ENCODE data around the gene A1BG. TPM values are rescaled to one million over a fixed set of nuclear protein-coding genes. Genes with fewer than 3 reads are reported as not detected.

A1BG gene
- total RNA-seq, 1 donor from 2014 or later, result under 0.01 TPM

DNA sequence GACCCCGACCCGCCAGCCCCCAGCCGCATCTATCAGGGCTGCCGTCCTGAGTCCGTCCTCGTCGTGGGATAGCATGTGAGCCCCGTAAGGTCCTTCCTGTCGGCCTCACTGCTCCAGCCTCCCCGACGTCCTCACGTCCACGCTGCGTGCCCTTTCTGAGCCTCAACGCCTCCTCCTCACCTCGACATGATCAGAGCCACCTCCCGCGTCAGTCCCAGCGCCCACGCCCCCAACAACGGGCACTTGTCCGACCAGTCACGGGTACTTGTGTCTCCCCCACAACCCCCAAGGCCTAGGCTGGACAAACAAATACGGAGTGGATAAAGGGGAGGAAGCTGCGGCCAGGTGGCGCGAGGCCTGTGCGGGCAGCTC, 8.6 kb upstream of the A1BG start:
- Histone ChIP-seq H3K9ac (ENCODE audit: low read depth in 1 of 3, low read length in 3 of 3) (peak overlapping the region; percentile 90 to 99 (median 97)), H3K9me3 (ENCODE audit: control insufficient read depth in 3 of 3, low read length in 3 of 3) (no peaks in the 10 kb centered on the region), H3K36me3 (ENCODE audit: control insufficient read depth in 3 of 3, insufficient read depth in 3 of 3, low read length in 3 of 3) (peaks cover 0 to 5% (median 3%) of the 10 kb centered on the region in 3 donors), H3K4me3 (ENCODE audit: low read length in 3 of 3) (peak overlapping the region; percentile 97 to 100 (median 98)), H3K27ac (ENCODE audit: low read depth, low read length) (peak overlapping the region; percentile 96), H3K27me3 (ENCODE audit: control insufficient read depth in 3 of 3, insufficient read depth in 3 of 3, low read length in 3 of 3) (peaks cover 5 to 15% (median 11%) of the 10 kb centered on the region in 3 donors), H3K4me1 (ENCODE audit: control insufficient read depth in 3 of 3, insufficient read depth in 3 of 3, low read length in 3 of 3) (peaks cover 8 to 19% (median 15%) of the 10 kb centered on the region in 3 donors)

DNA sequence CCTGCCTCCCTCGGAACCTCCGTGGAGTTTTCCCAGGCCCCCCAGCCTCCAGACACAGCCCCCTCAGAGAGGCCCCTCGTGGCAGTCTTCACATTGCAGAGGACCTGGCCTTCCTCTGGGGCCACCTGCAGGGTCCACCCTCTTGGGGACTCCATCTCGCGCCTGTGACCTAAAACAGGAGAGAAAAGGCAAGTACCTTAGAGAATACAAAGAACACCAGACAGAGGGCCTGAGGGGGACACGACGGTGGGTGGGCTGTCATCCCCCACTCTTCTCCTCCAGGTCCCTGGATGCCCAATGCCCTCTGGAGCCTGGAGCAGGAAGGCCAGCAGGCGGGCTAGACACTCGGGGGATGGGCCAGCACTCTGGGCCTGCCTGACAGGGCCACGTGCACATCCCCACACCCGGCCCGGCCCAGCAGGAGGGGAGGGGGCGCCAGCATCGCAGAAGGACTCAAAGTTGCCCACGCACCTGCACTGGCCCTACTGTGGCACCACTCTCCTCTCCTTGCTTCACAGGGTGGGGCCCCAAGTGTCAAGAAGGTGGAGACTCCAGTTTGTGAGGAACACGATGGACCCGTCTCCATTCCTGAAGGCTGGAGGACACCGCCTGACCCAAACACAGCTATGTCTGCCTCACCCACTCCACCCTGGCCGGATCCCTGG, 4.3 kb upstream of the A1BG start:
- H3K27ac ChIP-seq (ENCODE audit: low read depth, low read length), result no peak overlapping the region
- peaks cover 17 to 31% (median 29%) of the 10 kb centered on the region in 3 donors for H3K4me1 ChIP-seq (ENCODE audit: control insufficient read depth in 3 of 3, insufficient read depth in 3 of 3, low read length in 3 of 3)
- peak overlapping the region in 1 of 3 donors; percentile 29 for H3K4me3 ChIP-seq (ENCODE audit: low read length in 3 of 3)
- H3K9me3 ChIP-seq (ENCODE audit: control insufficient read depth in 3 of 3, low read length in 3 of 3), result no peaks in the 10 kb centered on the region
- H3K36me3 ChIP-seq (ENCODE audit: control insufficient read depth in 3 of 3, insufficient read depth in 3 of 3, low read length in 3 of 3), result peaks cover 0 to 5% (median 2%) of the 10 kb centered on the region in 3 donors
- no peak overlapping the region for H3K9ac ChIP-seq (ENCODE audit: low read depth in 1 of 3, low read length in 3 of 3)
- H3K27me3 ChIP-seq (ENCODE audit: control insufficient read depth in 3 of 3, insufficient read depth in 3 of 3, low read length in 3 of 3), result peaks cover 17 to 50% (median 46%) of the 10 kb centered on the region in 3 donors

DNA sequence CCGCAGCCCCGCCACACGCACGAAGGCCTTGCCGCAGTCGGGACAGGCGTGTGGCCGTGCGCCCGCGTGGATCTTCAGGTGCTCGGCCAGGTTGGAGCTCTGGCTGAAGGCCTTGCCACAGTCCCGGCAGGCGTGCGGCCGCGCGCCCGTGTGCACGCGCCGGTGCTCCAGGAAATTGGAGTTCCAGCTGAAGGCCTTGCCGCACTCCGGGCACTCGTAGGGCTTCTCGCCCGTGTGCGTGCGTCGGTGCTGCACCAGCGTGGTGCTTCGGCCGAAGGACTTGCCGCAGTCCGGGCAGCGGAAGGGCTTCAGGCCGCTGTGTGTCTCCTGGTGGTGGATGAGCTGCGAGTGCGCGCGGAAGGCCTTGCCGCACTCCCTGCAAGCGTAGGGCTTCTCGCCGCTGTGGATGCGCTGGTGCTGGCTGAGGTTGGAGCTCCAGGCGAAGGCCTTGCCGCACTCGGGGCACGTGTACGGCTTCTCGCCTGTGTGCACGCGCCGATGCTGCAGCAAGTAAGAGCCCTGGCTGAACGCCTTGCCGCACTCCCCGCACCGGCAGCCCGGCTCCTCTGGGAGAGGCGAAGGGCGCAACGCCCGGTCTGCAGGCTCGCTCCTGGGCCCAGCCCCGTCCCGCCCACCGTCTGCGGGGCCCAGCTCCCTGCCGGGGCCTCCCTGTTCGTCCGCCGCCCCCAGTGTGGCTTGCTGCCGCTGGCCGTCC, 3.6 kb upstream of the A1BG start:
- no peak overlapping the region for H3K27ac ChIP-seq (ENCODE audit: low read depth, low read length)
- H3K9me3 ChIP-seq (ENCODE audit: control insufficient read depth in 3 of 3, low read length in 3 of 3), result no peaks in the 10 kb centered on the region
- H3K4me1 ChIP-seq (ENCODE audit: control insufficient read depth in 3 of 3, insufficient read depth in 3 of 3, low read length in 3 of 3), result peaks cover 16 to 28% (median 27%) of the 10 kb centered on the region in 3 donors
- H3K9ac ChIP-seq (ENCODE audit: low read depth in 1 of 3, low read length in 3 of 3), result peak overlapping the region in 2 of 3 donors; percentile 51 to 79
- peaks cover 0 to 5% (median 0%) of the 10 kb centered on the region in 3 donors for H3K36me3 ChIP-seq (ENCODE audit: control insufficient read depth in 3 of 3, insufficient read depth in 3 of 3, low read length in 3 of 3)
- peaks cover 24 to 57% (median 50%) of the 10 kb centered on the region in 3 donors for H3K27me3 ChIP-seq (ENCODE audit: control insufficient read depth in 3 of 3, insufficient read depth in 3 of 3, low read length in 3 of 3)
- peak overlapping the region; percentile 59 to 71 (median 60) for H3K4me3 ChIP-seq (ENCODE audit: low read length in 3 of 3)

DNA sequence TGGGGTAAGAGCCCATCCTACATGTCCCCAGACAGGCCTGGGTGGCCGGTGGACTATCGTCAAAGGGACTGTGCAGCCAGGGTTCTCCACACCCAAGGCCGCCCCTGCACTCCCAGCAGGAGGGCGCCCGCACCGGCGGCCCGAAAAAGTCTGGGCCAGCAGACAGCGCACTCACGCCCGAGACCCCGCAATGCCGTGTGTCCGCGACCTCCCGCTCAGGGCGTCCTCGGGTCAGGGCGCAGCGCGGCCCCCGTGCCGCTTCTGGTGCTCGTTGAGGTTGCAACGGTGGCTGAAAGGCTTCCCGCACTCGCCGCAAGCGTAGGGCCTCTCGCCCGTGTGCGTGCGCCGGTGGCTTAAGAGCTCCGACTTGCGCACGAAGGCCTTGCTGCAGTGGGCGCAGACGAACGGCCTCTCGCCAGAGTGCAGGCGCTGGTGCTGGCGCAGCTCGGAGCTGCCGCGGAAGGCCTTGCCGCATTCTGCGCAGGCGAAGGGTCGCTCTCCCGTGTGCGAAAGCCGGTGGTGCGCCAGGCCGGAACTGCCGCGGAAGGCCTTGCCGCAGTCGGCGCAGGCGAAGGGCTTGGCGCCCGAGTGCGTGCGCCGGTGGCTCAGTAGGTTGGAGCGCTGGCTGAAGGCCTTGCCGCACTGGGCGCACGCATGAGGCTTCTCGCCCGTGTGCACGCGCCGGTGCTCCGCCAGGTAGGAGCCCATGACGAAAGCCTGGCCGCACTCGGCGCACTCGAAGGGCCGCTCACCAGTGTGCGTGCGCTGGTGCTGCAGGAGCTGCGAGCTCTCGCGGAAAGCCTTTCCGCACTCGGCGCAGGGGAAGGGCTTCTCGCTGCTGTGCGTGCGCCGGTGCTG, 2.8 kb upstream of the A1BG start:
- Histone ChIP-seq H3K4me1 (ENCODE audit: control insufficient read depth in 3 of 3, insufficient read depth in 3 of 3, low read length in 3 of 3) (peaks cover 13 to 24% (median 20%) of the 10 kb centered on the region in 3 donors), H3K9ac (ENCODE audit: low read depth in 1 of 3, low read length in 3 of 3) (peak overlapping the region in 2 of 3 donors; percentile 72 to 79), H3K9me3 (ENCODE audit: control insufficient read depth in 3 of 3, low read length in 3 of 3) (no peaks in the 10 kb centered on the region), H3K36me3 (ENCODE audit: control insufficient read depth in 3 of 3, insufficient read depth in 3 of 3, low read length in 3 of 3) (peaks cover 0 to 5% (median 0%) of the 10 kb centered on the region in 3 donors), H3K27me3 (ENCODE audit: control insufficient read depth in 3 of 3, insufficient read depth in 3 of 3, low read length in 3 of 3) (peaks cover 25 to 62% (median 50%) of the 10 kb centered on the region in 3 donors), H3K27ac (ENCODE audit: low read depth, low read length) (no peak overlapping the region), H3K4me3 (ENCODE audit: low read length in 3 of 3) (peak overlapping the region; percentile 59 to 71 (median 60))

DNA sequence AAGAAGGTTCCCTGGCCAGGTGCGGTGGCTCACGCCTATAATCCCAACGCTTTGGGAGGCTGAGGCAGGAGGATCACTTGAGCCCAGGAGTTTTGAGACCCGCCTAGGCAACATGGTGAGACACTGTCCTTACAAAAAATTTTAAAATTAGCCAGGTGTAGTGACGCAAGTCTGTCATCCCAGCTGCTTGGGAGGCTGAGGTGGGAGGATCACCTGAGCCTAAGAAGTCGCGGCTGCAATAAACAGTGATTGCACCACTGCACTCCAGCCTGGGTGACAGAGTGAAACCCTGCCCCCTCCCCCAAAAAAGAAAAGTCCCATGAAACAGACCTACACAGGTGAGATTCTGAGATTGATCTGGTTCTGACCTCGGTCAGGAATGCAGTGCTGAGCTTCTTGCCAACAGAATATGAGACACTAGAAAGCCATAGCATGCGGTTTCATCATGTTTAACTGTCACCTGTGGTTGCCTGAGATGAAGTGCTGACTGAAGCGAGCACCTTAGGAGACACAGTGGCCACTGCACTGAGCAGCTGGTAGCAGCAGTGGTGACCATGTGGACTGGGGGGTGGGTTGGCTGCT, 2.0 kb upstream of the A1BG start:
- peaks cover 25 to 69% (median 58%) of the 10 kb centered on the region in 3 donors for H3K27me3 ChIP-seq (ENCODE audit: control insufficient read depth in 3 of 3, insufficient read depth in 3 of 3, low read length in 3 of 3)
- peak overlapping the region in 1 of 3 donors; percentile 79 for H3K9ac ChIP-seq (ENCODE audit: low read depth in 1 of 3, low read length in 3 of 3)
- no peak overlapping the region for H3K27ac ChIP-seq (ENCODE audit: low read depth, low read length)
- H3K4me1 ChIP-seq (ENCODE audit: control insufficient read depth in 3 of 3, insufficient read depth in 3 of 3, low read length in 3 of 3), result peaks cover 13 to 24% (median 20%) of the 10 kb centered on the region in 3 donors
- no peaks in the 10 kb centered on the region for H3K9me3 ChIP-seq (ENCODE audit: control insufficient read depth in 3 of 3, low read length in 3 of 3)
- peaks cover 0 to 5% (median 0%) of the 10 kb centered on the region in 3 donors for H3K36me3 ChIP-seq (ENCODE audit: control insufficient read depth in 3 of 3, insufficient read depth in 3 of 3, low read length in 3 of 3)
- H3K4me3 ChIP-seq (ENCODE audit: low read length in 3 of 3), result peak overlapping the region in 1 of 3 donors; percentile 60

DNA sequence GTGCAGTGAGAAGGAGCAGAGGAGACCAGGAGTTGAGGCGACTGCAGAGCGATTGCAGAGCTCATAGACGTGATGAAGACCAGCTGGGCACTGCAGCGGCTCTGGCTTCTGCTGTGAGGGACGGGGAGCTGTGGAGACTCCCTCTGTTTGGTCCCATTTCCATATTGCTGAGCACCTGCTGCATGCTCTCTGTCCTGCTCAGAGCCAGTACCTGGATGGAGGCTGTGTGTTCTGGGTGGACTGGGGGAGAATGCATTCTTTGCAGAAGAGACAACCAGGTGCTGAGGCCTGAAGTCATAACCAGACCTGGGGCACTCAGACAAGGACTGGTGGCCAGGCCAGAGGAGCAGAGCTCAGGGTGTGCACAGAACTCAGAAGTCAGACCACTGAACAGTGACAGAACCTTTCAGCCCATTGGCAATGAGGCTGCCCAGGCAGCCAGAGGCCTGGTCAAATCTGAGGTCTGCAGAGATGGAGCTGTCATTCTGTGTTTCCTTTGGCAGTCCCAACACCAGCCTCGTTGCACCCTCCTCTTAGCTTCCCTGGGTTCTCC, 1.3 kb upstream of the A1BG start:
- peaks cover 27 to 69% (median 59%) of the 10 kb centered on the region in 3 donors for H3K27me3 ChIP-seq (ENCODE audit: control insufficient read depth in 3 of 3, insufficient read depth in 3 of 3, low read length in 3 of 3)
- peaks cover 13 to 25% (median 20%) of the 10 kb centered on the region in 3 donors for H3K4me1 ChIP-seq (ENCODE audit: control insufficient read depth in 3 of 3, insufficient read depth in 3 of 3, low read length in 3 of 3)
- H3K9ac ChIP-seq (ENCODE audit: low read depth in 1 of 3, low read length in 3 of 3), result no peak overlapping the region
- H3K27ac ChIP-seq (ENCODE audit: low read depth, low read length), result no peak overlapping the region
- no peak overlapping the region for H3K4me3 ChIP-seq (ENCODE audit: low read length in 3 of 3)
- H3K36me3 ChIP-seq (ENCODE audit: control insufficient read depth in 3 of 3, insufficient read depth in 3 of 3, low read length in 3 of 3), result peaks cover 0 to 5% (median 0%) of the 10 kb centered on the region in 3 donors
- no peaks in the 10 kb centered on the region for H3K9me3 ChIP-seq (ENCODE audit: control insufficient read depth in 3 of 3, low read length in 3 of 3)

DNA sequence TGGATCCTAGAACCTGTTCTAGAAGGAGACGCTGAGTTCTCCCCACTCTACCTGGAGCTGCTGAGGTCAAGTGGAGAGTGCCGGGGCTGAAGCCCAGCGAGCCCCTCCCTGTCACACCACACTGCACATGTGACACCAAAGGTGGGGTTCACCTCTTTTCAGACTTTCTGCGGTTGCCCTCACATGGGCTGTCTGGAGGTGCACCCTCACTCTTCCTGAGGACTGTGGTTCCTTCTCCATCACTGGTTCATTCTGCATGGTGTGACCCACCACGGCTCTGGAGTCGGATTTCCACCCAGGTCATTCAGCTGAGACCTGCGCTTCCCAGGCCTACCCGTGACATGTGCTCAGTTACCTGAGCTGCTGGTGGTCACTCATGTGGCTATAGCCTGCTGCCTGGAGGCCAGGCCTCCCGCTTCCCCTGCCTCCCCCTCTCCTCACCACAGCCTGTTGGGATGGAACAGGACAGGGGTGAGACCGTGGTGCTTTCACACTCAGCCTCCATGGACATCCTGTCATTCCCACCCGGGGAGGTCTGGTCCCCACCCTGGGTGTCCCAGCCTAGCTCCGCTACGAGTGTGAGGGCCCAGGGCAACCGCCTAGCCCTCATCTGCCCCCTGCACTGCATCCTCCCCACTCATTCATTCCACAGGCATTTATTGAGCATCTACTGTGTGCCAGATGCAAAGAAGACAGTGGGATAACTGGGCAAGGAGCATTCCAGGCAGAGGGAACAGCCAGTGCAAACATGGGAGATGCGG, 605 bp upstream of the A1BG start:
- Histone ChIP-seq H3K9me3 (ENCODE audit: control insufficient read depth in 3 of 3, low read length in 3 of 3) (no peaks in the 10 kb centered on the region), H3K27me3 (ENCODE audit: control insufficient read depth in 3 of 3, insufficient read depth in 3 of 3, low read length in 3 of 3) (peaks cover 29 to 69% (median 59%) of the 10 kb centered on the region in 3 donors), H3K9ac (ENCODE audit: low read depth in 1 of 3, low read length in 3 of 3) (no peak overlapping the region), H3K4me1 (ENCODE audit: control insufficient read depth in 3 of 3, insufficient read depth in 3 of 3, low read length in 3 of 3) (peaks cover 13 to 25% (median 20%) of the 10 kb centered on the region in 3 donors), H3K27ac (ENCODE audit: low read depth, low read length) (no peak overlapping the region), H3K4me3 (ENCODE audit: low read length in 3 of 3) (no peak overlapping the region), H3K36me3 (ENCODE audit: control insufficient read depth in 3 of 3, insufficient read depth in 3 of 3, low read length in 3 of 3) (peaks cover 0 to 5% (median 0%) of the 10 kb centered on the region in 3 donors)

DNA sequence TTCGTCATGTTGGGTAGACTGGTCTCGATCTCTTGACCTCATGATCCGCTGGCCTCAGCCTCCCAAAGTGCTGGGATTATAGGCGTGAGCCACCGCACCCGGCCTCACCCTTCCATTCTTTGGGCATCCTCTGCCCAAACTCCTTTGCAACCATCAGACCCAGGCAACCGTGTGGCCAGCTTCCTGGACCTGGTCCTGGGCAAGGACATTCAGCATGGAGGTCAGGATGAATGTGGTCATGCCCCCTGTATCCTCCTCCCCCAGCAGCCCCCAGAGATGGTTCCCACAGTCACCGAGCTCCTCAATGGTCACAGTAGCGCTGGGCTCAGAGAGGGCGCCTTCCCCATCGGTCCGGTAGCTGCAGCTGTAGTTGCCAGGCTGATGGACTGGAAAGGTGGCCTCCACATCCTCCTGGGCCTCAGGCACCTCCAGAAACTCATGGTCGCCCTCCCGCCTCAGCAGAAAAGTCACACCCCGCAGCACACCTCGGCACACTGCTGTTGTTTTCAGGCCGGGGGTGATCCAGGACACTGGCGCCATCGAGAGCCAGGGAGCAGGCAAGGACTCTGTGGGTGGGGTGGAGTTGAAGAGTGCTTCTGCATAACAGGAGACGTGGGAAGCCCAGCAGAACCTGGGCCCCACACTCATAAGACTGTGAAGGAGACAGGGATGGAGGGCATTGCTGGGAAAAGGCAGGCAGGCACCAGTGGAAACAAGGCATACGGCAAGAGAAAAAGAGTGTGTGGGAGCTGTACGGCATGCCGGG, 1.1 kb downstream of the A1BG start:
- Histone ChIP-seq H3K36me3 (ENCODE audit: control insufficient read depth in 3 of 3, insufficient read depth in 3 of 3, low read length in 3 of 3) (no peaks in the 10 kb centered on the region), H3K9ac (ENCODE audit: low read depth in 1 of 3, low read length in 3 of 3) (no peak overlapping the region), H3K4me3 (ENCODE audit: low read length in 3 of 3) (no peak overlapping the region), H3K9me3 (ENCODE audit: control insufficient read depth in 3 of 3, low read length in 3 of 3) (no peaks in the 10 kb centered on the region), H3K4me1 (ENCODE audit: control insufficient read depth in 3 of 3, insufficient read depth in 3 of 3, low read length in 3 of 3) (peaks cover 14 to 18% (median 16%) of the 10 kb centered on the region in 3 donors), H3K27me3 (ENCODE audit: control insufficient read depth in 3 of 3, insufficient read depth in 3 of 3, low read length in 3 of 3) (peaks cover 26 to 63% (median 51%) of the 10 kb centered on the region in 3 donors), H3K27ac (ENCODE audit: low read depth, low read length) (no peak overlapping the region)
